ENCODE data around the gene ZNF521.

GRCh38 chr18:25047983-25048382 is 304.0 kb downstream of the ZNF521 start:
- TF ChIP-seq, protein P1, sequence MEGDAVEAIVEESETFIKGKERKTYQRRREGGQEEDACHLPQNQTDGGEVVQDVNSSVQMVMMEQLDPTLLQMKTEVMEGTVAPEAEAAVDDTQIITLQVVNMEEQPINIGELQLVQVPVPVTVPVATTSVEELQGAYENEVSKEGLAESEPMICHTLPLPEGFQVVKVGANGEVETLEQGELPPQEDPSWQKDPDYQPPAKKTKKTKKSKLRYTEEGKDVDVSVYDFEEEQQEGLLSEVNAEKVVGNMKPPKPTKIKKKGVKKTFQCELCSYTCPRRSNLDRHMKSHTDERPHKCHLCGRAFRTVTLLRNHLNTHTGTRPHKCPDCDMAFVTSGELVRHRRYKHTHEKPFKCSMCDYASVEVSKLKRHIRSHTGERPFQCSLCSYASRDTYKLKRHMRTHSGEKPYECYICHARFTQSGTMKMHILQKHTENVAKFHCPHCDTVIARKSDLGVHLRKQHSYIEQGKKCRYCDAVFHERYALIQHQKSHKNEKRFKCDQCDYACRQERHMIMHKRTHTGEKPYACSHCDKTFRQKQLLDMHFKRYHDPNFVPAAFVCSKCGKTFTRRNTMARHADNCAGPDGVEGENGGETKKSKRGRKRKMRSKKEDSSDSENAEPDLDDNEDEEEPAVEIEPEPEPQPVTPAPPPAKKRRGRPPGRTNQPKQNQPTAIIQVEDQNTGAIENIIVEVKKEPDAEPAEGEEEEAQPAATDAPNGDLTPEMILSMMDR (conservative IDR thresholded peaks at IDR 0.05; ENCODE audit: low read depth in 2 of 2) = no peak
- no peak for TF ChIP-seq EZH2 (IDR thresholded peaks at IDR 0.05; ENCODE audit: low read depth, unreplicated experiment)

All from GM23338 (cell line).